ENCODE measurements around the gene GPR156. TPM values are rescaled to one million over a fixed set of nuclear protein-coding genes. Genes with fewer than 3 reads are reported as not detected.
A peak's percentile ranks its signal among the peaks of the same experiment; 100 is the strongest.
"Not testable (repeated sequence)": the region's sequence is repeated elsewhere in the genome, so short reads cannot be mapped to it uniquely, and the experiment has no call there.

The GPR156 gene
- total RNA-seq, 2 experiments from 2014 or later: 0.10 TPM; not detected in 1

DNA sequence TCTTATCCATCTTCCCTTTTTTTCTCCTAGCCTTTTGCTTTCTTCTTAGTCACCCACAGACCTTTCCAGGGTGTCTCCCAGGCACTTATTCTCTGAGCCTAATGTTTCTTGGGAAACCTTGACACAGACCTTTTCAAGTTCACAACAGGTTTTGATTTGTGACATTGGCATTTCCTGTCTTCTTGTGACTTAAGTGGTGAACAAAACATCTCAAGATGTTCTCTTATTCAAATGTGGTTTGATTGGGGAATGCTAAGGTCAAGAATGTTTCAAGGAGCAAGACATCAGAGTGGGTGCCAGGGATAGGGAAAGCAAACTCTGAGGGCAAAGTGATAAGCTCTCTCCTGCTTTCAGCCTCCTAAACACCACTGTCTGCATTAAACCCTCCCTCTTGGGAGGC lies 122.6 kb downstream of the GPR156 start:
- Mint-ChIP-seq H3K4me3 (no peak overlapping the region), H3K9me3 (no peaks in the 10 kb centered on the region), H3K4me1 (no peaks in the 10 kb centered on the region), H3K27me3 (peaks cover 6% of the 10 kb centered on the region), H3K27ac (no peak overlapping the region), H3K36me3 (ENCODE audit: low read depth) (no peaks in the 10 kb centered on the region)
- CTCF ChIA-PET: interaction anchor here (1.0 to 1.4 kb wide), 2 partner anchors 12 to 25 kb away, joined by 3 read pairs; no protein-coding TSS in a partner anchor
- DNase-seq: no peak
- POLR2A ChIA-PET: no interaction called here

- ChIA-PET CTCF (interaction anchor here (1.4 kb wide), 1 partner anchor 13 kb away, joined by 3 read pairs; no protein-coding TSS in a partner anchor), POLR2A (no interaction called here)
These were observed 123.1 kb downstream of the GPR156 start for GRCh38 chr3:120161902-120162301.

GRCh38 chr3:120160050-120160449 lies 125.0 kb downstream of the GPR156 start:
- ChIA-PET POLR2A (no interaction called here), CTCF (interaction anchor here (0.6 to 1.0 kb wide), 2 partner anchors 12 to 1402 kb away, joined by 3 to 4 read pairs; no protein-coding TSS in a partner anchor)
- no peak for DNase-seq
- Mint-ChIP-seq H3K36me3 (ENCODE audit: low read depth) (peaks cover 6% of the 10 kb centered on the region), H3K27me3 (peaks cover 6% of the 10 kb centered on the region), H3K9me3 (peaks cover 10% of the 10 kb centered on the region), H3K4me3 (no peak overlapping the region), H3K27ac (no peak overlapping the region), H3K4me1 (no peaks in the 10 kb centered on the region)

More at GRCh38 chr3:120161902-120162301, 123.1 kb downstream of the GPR156 start:
- DNase-seq: no peak
- H3K36me3 Mint-ChIP-seq (ENCODE audit: low read depth): no peaks in the 10 kb centered on the region
- H3K4me1 Mint-ChIP-seq: no peaks in the 10 kb centered on the region
- no peak overlapping the region for H3K27ac Mint-ChIP-seq
- no peaks in the 10 kb centered on the region for H3K9me3 Mint-ChIP-seq
- peaks cover 6% of the 10 kb centered on the region for H3K27me3 Mint-ChIP-seq
- H3K4me3 Mint-ChIP-seq: no peak overlapping the region

DNA sequence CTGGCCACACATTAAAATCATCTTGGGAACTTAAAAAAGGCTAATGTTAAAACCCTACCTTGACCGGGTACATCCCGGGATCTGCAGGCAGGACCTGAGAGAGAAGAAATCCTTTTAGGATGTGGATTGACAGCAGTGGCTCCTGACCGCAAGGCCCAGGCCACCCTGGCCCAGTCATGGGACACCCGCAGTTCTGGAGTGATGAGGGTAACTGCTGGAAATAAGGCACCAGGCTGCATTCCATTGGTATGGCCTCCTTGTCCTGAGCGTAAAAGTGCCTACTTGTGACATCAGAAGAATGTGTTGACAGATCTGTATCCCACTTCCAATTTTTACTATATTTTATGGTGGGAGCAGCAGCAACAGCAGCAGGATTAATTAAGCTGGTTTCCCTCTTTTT lies 127.3 kb downstream of the GPR156 start:
- Mint-ChIP-seq H3K27ac (no peak overlapping the region), H3K4me1 (no peaks in the 10 kb centered on the region), H3K27me3 (peaks cover 6% of the 10 kb centered on the region), H3K4me3 (no peak overlapping the region), H3K36me3 (ENCODE audit: low read depth) (peaks cover 7% of the 10 kb centered on the region), H3K9me3 (peaks cover 22% of the 10 kb centered on the region)
- DNase-seq: no peak
- ChIA-PET POLR2A (no interaction called here), CTCF (interaction anchor here (1.4 kb wide), 1 partner anchor 15 kb away, joined by 3 read pairs; no protein-coding TSS in a partner anchor)

GRCh38 chr3:120157113-120157512 lies 127.9 kb downstream of the GPR156 start:
- H3K27me3 Mint-ChIP-seq: peaks cover 6% of the 10 kb centered on the region
- ChIA-PET POLR2A (no interaction called here), CTCF (interaction anchor here (1.4 kb wide), 1 partner anchor 16 kb away, joined by 3 read pairs; no protein-coding TSS in a partner anchor)
- no peak overlapping the region for H3K4me3 Mint-ChIP-seq
- no peak overlapping the region for H3K27ac Mint-ChIP-seq
- H3K36me3 Mint-ChIP-seq (ENCODE audit: low read depth): peaks cover 7% of the 10 kb centered on the region
- peaks cover 22% of the 10 kb centered on the region for H3K9me3 Mint-ChIP-seq
- H3K4me1 Mint-ChIP-seq: no peaks in the 10 kb centered on the region
- DNase-seq: no peak

DNA sequence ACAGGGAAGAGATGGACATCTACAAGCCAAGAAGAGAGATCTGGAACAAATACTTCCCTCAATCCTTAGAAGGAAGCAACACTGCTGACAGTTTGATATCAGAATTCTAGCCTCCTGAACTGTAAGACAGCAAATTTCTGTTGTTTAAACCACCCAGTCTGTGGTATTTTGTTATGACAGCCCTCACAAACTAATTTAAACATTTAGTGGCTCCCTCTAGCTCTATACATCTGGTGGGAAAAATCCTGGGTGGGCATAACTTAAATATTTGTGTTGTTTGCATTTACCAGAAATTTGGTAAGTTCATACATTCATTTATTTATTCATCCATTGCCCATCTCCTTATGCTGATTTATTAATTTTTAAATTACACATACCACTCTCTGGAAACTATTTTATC lies 128.3 kb downstream of the GPR156 start:
- Mint-ChIP-seq H3K36me3 (ENCODE audit: low read depth) (peaks cover 7% of the 10 kb centered on the region), H3K27me3 (peaks cover 6% of the 10 kb centered on the region), H3K9me3 (peaks cover 22% of the 10 kb centered on the region), H3K27ac (no peak overlapping the region), H3K4me3 (no peak overlapping the region), H3K4me1 (no peaks in the 10 kb centered on the region)
- POLR2A ChIA-PET: no interaction called here
- DNase-seq: no peak
- CTCF ChIA-PET: interaction anchor here (1.4 kb wide), 1 partner anchor 16 kb away, joined by 3 read pairs; no protein-coding TSS in a partner anchor

DNA sequence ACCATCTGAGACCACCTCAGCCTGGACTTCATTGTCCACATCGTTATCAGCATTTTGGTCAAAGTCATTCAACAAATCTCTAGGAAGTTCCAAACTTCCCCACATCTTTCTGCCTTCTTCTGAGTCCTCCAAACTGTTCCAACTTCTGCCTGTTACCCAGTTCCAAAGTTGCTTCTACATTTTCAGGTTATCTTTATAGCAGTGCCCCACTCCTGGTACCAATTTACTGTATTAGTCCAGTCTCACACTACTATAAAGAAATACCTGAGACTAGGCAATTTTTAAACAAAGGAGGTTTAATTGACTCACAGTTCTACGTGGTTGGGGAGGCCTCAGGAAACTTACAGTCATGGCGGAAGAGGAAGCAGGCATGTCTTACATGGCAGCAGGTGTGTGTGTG lies 129.3 kb downstream of the GPR156 start:
- H3K36me3 Mint-ChIP-seq (ENCODE audit: low read depth); H3K4me3 Mint-ChIP-seq; POLR2A ChIA-PET; H3K4me1 Mint-ChIP-seq; DNase-seq; CTCF ChIA-PET; H3K27ac Mint-ChIP-seq; H3K27me3 Mint-ChIP-seq: not testable (repeated sequence)
- peaks cover 22% of the 10 kb centered on the region for H3K9me3 Mint-ChIP-seq

GRCh38 chr3:120155108-120155507 lies 129.9 kb downstream of the GPR156 start:
- H3K27me3 Mint-ChIP-seq: no peaks in the 10 kb centered on the region
- POLR2A ChIA-PET: no interaction called here
- no peak for DNase-seq
- peaks cover 7% of the 10 kb centered on the region for H3K36me3 Mint-ChIP-seq (ENCODE audit: low read depth)
- no peaks in the 10 kb centered on the region for H3K4me1 Mint-ChIP-seq
- H3K9me3 Mint-ChIP-seq: peaks cover 22% of the 10 kb centered on the region
- CTCF ChIA-PET: no interaction called here
- H3K27ac Mint-ChIP-seq: no peak overlapping the region
- H3K4me3 Mint-ChIP-seq: no peak overlapping the region

- no peak for DNase-seq
- Mint-ChIP-seq H3K9me3 (peaks cover 22% of the 10 kb centered on the region), H3K36me3 (ENCODE audit: low read depth) (peaks cover 7% of the 10 kb centered on the region), H3K27ac (no peak overlapping the region), H3K27me3 (no peaks in the 10 kb centered on the region), H3K4me1 (peaks cover 5% of the 10 kb centered on the region), H3K4me3 (no peak overlapping the region)
- ChIA-PET POLR2A (no interaction called here), CTCF (interaction anchor here (0.7 kb wide), 1 partner anchor 133 kb away, joined by 3 read pairs; no protein-coding TSS in a partner anchor)
These were observed 131.7 kb downstream of the GPR156 start for GRCh38 chr3:120153294-120153693.

- no peak for DNase-seq
- H3K9me3 Mint-ChIP-seq: peaks cover 22% of the 10 kb centered on the region
- H3K4me1 Mint-ChIP-seq: peaks cover 17% of the 10 kb centered on the region
- no peaks in the 10 kb centered on the region for H3K27me3 Mint-ChIP-seq
- ChIA-PET CTCF (no interaction called here), POLR2A (no interaction called here)
- H3K27ac Mint-ChIP-seq: no peak overlapping the region
- H3K36me3 Mint-ChIP-seq (ENCODE audit: low read depth): peaks cover 7% of the 10 kb centered on the region
- H3K4me3 Mint-ChIP-seq: no peak overlapping the region
These were observed 133.2 kb downstream of the GPR156 start for GRCh38 chr3:120151791-120152190.

- Mint-ChIP-seq H3K27me3 (no peaks in the 10 kb centered on the region), H3K9me3 (peaks cover 2% of the 10 kb centered on the region), H3K4me1 (peaks cover 27% of the 10 kb centered on the region), H3K27ac (no peak overlapping the region), H3K36me3 (ENCODE audit: low read depth) (no peaks in the 10 kb centered on the region), H3K4me3 (no peak overlapping the region)
- ChIA-PET CTCF (interaction anchor here (0.6 to 1.1 kb wide), 3 partner anchors 12 to 216 kb away, joined by 3 to 4 read pairs (median 3); no protein-coding TSS in a partner anchor), POLR2A (no interaction called here)
- no peak for DNase-seq
These were observed 136.7 kb downstream of the GPR156 start for GRCh38 chr3:120148187-120148949.

DNA sequence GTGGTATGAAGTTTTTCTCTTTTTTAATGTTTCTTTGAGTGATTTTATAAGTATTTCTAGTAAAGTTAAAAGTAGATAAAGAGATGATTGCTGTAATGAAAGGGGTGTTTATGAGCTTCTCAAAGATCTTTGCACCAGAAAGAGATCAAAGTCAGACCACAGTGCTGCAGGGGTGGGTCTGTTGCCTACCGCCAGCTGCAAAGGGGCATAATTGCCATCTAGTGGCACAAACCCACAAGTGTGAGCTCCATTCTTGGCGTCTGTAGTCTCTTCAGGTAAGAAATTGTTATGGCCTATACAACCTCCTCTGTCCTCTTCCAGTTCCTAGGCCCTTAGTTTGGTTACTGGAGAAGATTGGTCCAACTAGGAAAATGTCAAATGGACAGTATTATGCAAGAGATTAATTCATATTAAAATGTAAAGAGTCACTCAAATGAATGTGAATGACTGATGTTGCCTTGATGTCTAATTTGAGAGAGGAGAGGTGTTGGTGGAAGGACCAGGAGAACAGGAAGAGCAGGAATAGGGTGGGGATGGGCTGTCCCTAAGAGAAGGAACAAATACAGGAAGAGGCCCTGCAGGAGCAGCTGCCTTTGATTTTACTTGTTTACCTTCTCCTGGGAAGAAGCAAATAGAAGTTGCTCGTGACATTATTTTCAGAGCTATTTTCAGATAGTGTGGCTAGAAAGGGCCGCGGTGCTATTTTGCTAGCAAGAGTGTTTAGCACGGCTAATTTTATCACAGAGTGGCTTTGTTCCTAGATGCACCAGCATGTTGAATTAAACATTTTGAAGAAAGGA lies 137.8 kb downstream of the GPR156 start:
- no peaks in the 10 kb centered on the region for H3K9me3 Mint-ChIP-seq
- H3K27me3 Mint-ChIP-seq: no peaks in the 10 kb centered on the region
- POLR2A ChIA-PET: interaction anchor here (1.3 kb wide), 1 partner anchor 54 kb away, joined by 4 read pairs; no protein-coding TSS in a partner anchor
- DNase-seq: peak; percentile 57
- no peak overlapping the region for H3K4me3 Mint-ChIP-seq
- CTCF ChIA-PET: interaction anchor here (0.8 to 1.5 kb wide), 4 partner anchors 10 to 1160 kb away, joined by 3 to 4 read pairs (median 3); no protein-coding TSS in a partner anchor
- H3K4me1 Mint-ChIP-seq: peaks cover 27% of the 10 kb centered on the region
- no peaks in the 10 kb centered on the region for H3K36me3 Mint-ChIP-seq (ENCODE audit: low read depth)
- no peak overlapping the region for H3K27ac Mint-ChIP-seq
